NB4 (cell line): ENCODE measurements around the gene SETDB2.

ENCODE experiments used
- MYC ChIP-seq: IDR thresholded peaks from 2 replicates; pipeline ENCODE4 v1.6.1; 2011; ENCODE audit warnings: low read depth, low read length
- POLR2A ChIP-seq: IDR thresholded peaks from 2 replicates; pipeline ENCODE4 v1.6.1; 2011; ENCODE audit warnings: mild to moderate bottlenecking; ENCODE audit not compliant: insufficient read length; ENCODE audit errors: extremely low read depth
- TF ChIP-seq, protein P1 (sequence below): IDR thresholded peaks from one replicate; pipeline ENCODE4 v1.5.1; 2012; ENCODE audit warnings: low read depth, low read length
- TF ChIP-seq, protein P2 (sequence below): IDR thresholded peaks from 2 replicates; pipeline ENCODE4 v1.6.1; 2011; ENCODE audit warnings: low read depth, low read length

DNA sequence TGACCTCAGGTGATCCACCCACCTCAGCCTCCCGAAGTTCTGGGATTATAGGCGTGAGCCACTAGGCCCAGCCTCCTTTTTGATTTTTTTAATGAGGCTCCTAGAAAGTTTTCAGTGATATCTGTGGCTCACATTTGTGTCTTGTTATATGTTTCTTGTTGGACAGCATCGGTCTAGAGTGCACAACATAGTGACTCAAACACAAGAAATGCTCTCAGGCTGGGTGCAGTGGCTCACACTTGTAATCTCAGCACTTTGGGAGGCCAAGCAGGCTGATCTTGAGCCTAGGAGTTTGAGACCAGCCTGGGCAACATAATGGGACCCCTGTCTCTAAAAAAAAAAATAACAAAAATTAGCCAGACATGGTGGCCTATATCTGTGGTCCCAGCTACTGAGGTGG is 59.9 kb downstream of the SETDB2 start:
- TF ChIP-seq POLR2A (no peak), MYC (no peak)
- TF ChIP-seq, protein P1, sequence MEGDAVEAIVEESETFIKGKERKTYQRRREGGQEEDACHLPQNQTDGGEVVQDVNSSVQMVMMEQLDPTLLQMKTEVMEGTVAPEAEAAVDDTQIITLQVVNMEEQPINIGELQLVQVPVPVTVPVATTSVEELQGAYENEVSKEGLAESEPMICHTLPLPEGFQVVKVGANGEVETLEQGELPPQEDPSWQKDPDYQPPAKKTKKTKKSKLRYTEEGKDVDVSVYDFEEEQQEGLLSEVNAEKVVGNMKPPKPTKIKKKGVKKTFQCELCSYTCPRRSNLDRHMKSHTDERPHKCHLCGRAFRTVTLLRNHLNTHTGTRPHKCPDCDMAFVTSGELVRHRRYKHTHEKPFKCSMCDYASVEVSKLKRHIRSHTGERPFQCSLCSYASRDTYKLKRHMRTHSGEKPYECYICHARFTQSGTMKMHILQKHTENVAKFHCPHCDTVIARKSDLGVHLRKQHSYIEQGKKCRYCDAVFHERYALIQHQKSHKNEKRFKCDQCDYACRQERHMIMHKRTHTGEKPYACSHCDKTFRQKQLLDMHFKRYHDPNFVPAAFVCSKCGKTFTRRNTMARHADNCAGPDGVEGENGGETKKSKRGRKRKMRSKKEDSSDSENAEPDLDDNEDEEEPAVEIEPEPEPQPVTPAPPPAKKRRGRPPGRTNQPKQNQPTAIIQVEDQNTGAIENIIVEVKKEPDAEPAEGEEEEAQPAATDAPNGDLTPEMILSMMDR: no peak
- TF ChIP-seq, protein P2, sequence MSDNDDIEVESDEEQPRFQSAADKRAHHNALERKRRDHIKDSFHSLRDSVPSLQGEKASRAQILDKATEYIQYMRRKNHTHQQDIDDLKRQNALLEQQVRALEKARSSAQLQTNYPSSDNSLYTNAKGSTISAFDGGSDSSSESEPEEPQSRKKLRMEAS: no peak
